GM12878 (cell line): ENCODE results near the gene AGMAT. TPM values are rescaled to one million over a fixed set of nuclear protein-coding genes. Genes with fewer than 3 reads are reported as not detected.

ENCODE experiments used
- ATAC-seq: fragments of 200-7000 bp; cut with Tn5 transposase; 3 replicates; pipeline ENCODE4 v1.9.1; 2020; ENCODE audit warnings: mild to moderate bottlenecking, moderate library complexity
- BruUV-seq: library from RNA; stranded (reverse); fragments of 400-500 nt; replicated peaks from 2 replicates; lab custom pipeline; 2021; lab: Mats Ljungman, UMichigan
- CTCF ChIA-PET: fragments of 300-600 bp; sonication (Branson Sonifier 250); formaldehyde crosslinking; extraction: SDS; loops from one replicate; lab custom pipeline; 2021; ENCODE audit warnings: inconsistent platforms; lab: Yijun Ruan, JAX
- POLR2A ChIA-PET: fragments of 350-600 bp; formaldehyde crosslinking; extraction: SDS; loops from one replicate; lab custom pipeline; 2021; ENCODE audit warnings: inconsistent platforms; lab: Charles Lee
- RAD21 ChIA-PET: fragments of 300-600 bp; sonication (Branson Sonifier 250); formaldehyde crosslinking; loops from one replicate; lab custom pipeline; 2023; ENCODE audit warnings: antibody characterized with exemption; ENCODE audit not compliant: unreplicated experiment; lab: Charles Lee
- SMC1A ChIA-PET: fragments of 300-600 bp; sonication (Branson Sonifier 250); formaldehyde crosslinking; loops from one replicate; lab custom pipeline; 2023; ENCODE audit not compliant: unreplicated experiment, uncharacterized antibody; lab: Charles Lee
- DNase-seq: peaks from one replicate; pipeline ENCODE4 v3.0.0-alpha.2; 2011; ENCODE audit warnings: low read depth, low spot score
- FAIRE-seq: peaks from 3 replicates; lab custom pipeline; 2011; peaks lifted over from hg19 to GRCh38; lab: Jason Lieb, UNC
- H2AFZ ChIP-seq: 2 replicates; pipeline ENCODE4 v1.6.0; 2011; ENCODE audit warnings: low read depth, low read length, control low read depth; ENCODE audit not compliant: control insufficient read depth
- H3K27ac ChIP-seq: 2 replicates; pipeline ENCODE4 v1.5.1; 2011; ENCODE audit warnings: control low read depth; ENCODE audit not compliant: control insufficient read depth, insufficient read depth
- H3K27me3 ChIP-seq, 2 experiments: replicated peaks in 1 of 2; 2 replicates each; pipeline versions ENCODE4 v1.6.0 to v1.6.1; 2011; ENCODE audit warnings: low read length in 1 of 2; ENCODE audit not compliant: control insufficient read depth in 2 of 2, insufficient read depth in 2 of 2
- H3K36me3 ChIP-seq, 2 experiments: 2 replicates each; pipeline ENCODE4 v1.5.1; 2011; ENCODE audit warnings: low read length in 1 of 2; ENCODE audit not compliant: control insufficient read depth in 2 of 2, insufficient read depth in 2 of 2
- H3K4me1 ChIP-seq: 2 replicates; pipeline ENCODE4 v1.6.1; 2011; ENCODE audit warnings: mild to moderate bottlenecking, low read length, moderate library complexity, mixed read lengths; ENCODE audit not compliant: control insufficient read depth, insufficient read depth
- H3K4me2 ChIP-seq: 2 replicates; pipeline ENCODE4 v1.6.0; 2011; ENCODE audit warnings: control low read depth; ENCODE audit not compliant: control insufficient read depth, insufficient read depth
- H3K4me3 ChIP-seq: fragments of 200-600 bp; sonication (generic); 2 replicates; pipeline ENCODE4 v1.5.1; 2016
- H3K79me2 ChIP-seq: 2 replicates; pipeline ENCODE4 v1.6.0; 2011; ENCODE audit warnings: low read length; ENCODE audit not compliant: control insufficient read depth, insufficient read depth
- H3K9ac ChIP-seq: 2 replicates; pipeline ENCODE4 v1.8.0; 2011; ENCODE audit warnings: low read length, control low read depth, mixed read lengths; ENCODE audit not compliant: control insufficient read depth, insufficient read depth
- H3K9me3 ChIP-seq: replicated peaks from 3 replicates; pipeline ENCODE4 v1.5.1; 2011; ENCODE audit warnings: mild to moderate bottlenecking, low read length; ENCODE audit not compliant: control insufficient read depth, insufficient read depth
- H4K20me1 ChIP-seq: 2 replicates; pipeline ENCODE4 v1.6.0; 2011; ENCODE audit not compliant: control insufficient read depth, insufficient read depth
- BMI1 ChIP-seq: fragments of 450-650 bp; IDR thresholded peaks from 2 replicates; pipeline ENCODE4 v1.6.1; 2016; ENCODE audit warnings: mild to moderate bottlenecking, moderate library complexity, borderline replicate concordance
- BRCA1 ChIP-seq: IDR thresholded peaks from 2 replicates; pipeline ENCODE4 v1.6.1; 2011; ENCODE audit warnings: low read depth, low read length, improper control_type of control experiment
- EGR1 ChIP-seq, 2 experiments: IDR thresholded peaks; 1 replicate in 1 of 2; 2 replicates in 1 of 2; pipeline ENCODE4 v1.6.1; 2011 to 2012; ENCODE audit warnings: low read depth in 2 of 2, low read length in 2 of 2, borderline replicate concordance in 1 of 2, mild to moderate bottlenecking in 1 of 2, moderate library complexity in 1 of 2
- KAT2A ChIP-seq: conservative IDR thresholded peaks from 2 replicates; pipeline ENCODE4 v1.6.1; 2011; ENCODE audit warnings: low read depth, low read length; ENCODE audit not compliant: control insufficient read depth
- MTA3 ChIP-seq: IDR thresholded peaks from 2 replicates; pipeline ENCODE4 v1.6.1; 2012; ENCODE audit warnings: low read length, inconsistent platforms, borderline replicate concordance
- MYC ChIP-seq: IDR thresholded peaks from 2 replicates; pipeline ENCODE4 v1.6.1; 2011; ENCODE audit warnings: mild to moderate bottlenecking, low read length, moderate library complexity, inconsistent platforms; ENCODE audit not compliant: insufficient read depth, insufficient replicate concordance, insufficient read length, severe bottlenecking
- SMC3 ChIP-seq: IDR thresholded peaks from 2 replicates; pipeline ENCODE4 v1.6.1; 2011; ENCODE audit warnings: low read length, improper control_type of control experiment, borderline replicate concordance
- STAT3 ChIP-seq: IDR thresholded peaks from 2 replicates; pipeline ENCODE4 v1.6.1; 2011; ENCODE audit warnings: low read depth, low read length, improper control_type of control experiment
- TCF12 ChIP-seq: IDR thresholded peaks from 2 replicates; pipeline ENCODE4 v1.6.1; 2011; ENCODE audit warnings: low read depth, mild to moderate bottlenecking, low read length
- ZZZ3 ChIP-seq: IDR thresholded peaks from 2 replicates; pipeline ENCODE4 v1.6.1; 2011; ENCODE audit warnings: low read depth; ENCODE audit not compliant: control insufficient read depth, insufficient read length
- WGBS: methylation state at CpG from one replicate; pipeline ENCODE4 v1.1.6; 2016; ENCODE audit warnings: low lambda C conversion rate; ENCODE audit not compliant: insufficient replicate concordance, insufficient coverage; ENCODE audit errors: missing lambda C conversion rate; 5-methylcytosine and 5-hydroxymethylcytosine counted together
- in situ Hi-C: fragments of 300-500 bp; cut with MboI; formaldehyde crosslinking; loops from 9 replicates; pipeline ENCODE4 v1.14.3; 2018; ENCODE audit warnings: mixed read lengths
- intact Hi-C: fragments of 100-400 bp; cut with micrococcal nuclease; formaldehyde crosslinking; loops from one replicate; pipeline ENCODE4 v1.14.2; 2022; ENCODE audit not compliant: unreplicated experiment
- polyA plus RNA-seq, 11 experiments: library from polyadenylated mRNA; depleted of rRNA in 4 of 11; unstranded in 6 of 11; stranded (reverse) in 5 of 11; fragments of >200 nt; fragmentation: Nextera tagmentation in 4 of 11; fragmentation: Illumina TruSeq in 1 of 11; extraction: Ambion mirVana in 4 of 11; extraction: Trizol in 1 of 11; gene quantifications; 1 replicate in 1 of 11; 2 replicates in 10 of 11; pipeline versions ENCODE4 v1.2.1 to v1.2.3, GENCODE V29; 2011 to 2016; ENCODE audit warnings: inconsistent platforms in 2 of 11, missing spikeins in 2 of 11, low read depth in 1 of 11
- total RNA-seq, 4 experiments: library from RNA; depleted of rRNA in 3 of 4; stranded (reverse); fragments of >200 nt in 3 of 4; fragmentation: Illumina TruSeq in 1 of 4; extraction: Trizol in 1 of 4; gene quantifications; 2 replicates each; pipeline versions ENCODE4 v1.2.1 to v1.2.3, GENCODE V29; 2013 to 2021
- TF ChIP-seq, protein P1 (sequence below): IDR thresholded peaks from 2 replicates; pipeline ENCODE4 v1.6.1; 2011; ENCODE audit warnings: borderline replicate concordance, low read depth, mild to moderate bottlenecking, moderate library complexity, low read length; ENCODE audit not compliant: insufficient read depth, poor library complexity, severe bottlenecking
- TF ChIP-seq, protein P2 (sequence below): IDR thresholded peaks from 2 replicates; pipeline ENCODE4 v1.6.1; 2012; ENCODE audit warnings: low read length, inconsistent platforms
- TF ChIP-seq, protein P3 (sequence below): fragments of 450-650 bp; formaldehyde crosslinking; IDR thresholded peaks from 2 replicates; pipeline ENCODE4 v1.4.0; 2022; ENCODE audit warnings: mild to moderate bottlenecking, moderate library complexity
- TF ChIP-seq, protein P4 (sequence below): IDR thresholded peaks from 2 replicates; pipeline ENCODE4 v1.6.1; 2012; ENCODE audit warnings: low read depth, low read length, improper control_type of control experiment

AGMAT gene
- total and polyA plus RNA-seq, 10 of the 15 experiments (the other 5 are each of a cell fraction or from before 2014, with no cell fraction given): 0.47 to 7.9 (median 4.7) TPM

DNA sequence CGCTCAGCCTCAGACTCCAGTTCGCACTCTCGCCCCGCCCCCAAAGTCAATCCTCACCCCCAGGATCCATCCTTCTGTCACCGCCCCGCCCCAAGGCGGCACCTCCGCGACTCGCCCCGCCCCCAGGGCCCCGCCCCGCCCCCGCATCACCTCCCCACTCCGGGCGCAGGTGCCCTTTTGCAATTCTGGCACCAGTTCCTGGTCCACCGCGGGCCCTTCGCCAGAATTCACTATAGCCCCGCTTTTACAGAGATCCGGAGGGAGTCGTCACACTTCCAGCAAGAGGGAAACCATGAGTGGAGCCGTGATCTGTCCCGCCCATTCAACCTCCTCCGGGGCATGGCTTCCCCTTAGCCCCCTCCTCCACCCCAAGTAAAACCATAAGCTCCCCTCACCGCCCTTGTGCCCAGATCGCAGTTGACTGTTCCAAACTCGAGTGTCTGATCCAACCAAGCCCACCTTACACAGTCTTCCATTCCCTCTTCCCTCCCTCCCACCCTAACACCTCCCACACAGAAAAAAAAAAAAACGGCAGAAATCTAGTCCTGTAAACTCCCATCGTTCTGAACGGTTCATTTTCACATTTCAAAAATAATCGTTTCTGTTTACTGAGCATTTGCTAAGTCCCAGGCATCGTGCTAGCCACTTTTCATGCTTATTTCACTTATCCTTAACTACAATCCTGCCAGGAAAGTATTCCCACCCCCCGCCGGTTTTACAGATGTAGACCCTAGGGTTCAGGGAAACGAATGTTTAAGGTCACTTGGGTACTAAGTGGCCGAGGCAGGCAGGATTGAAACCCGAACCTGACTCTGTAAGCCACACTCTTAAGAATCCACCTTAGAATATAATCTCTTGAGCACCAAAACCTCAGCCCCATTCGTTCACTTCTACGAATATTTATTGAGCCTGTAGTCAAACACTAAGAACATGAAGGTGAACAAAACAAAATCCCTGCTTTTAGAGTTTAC, 59.5 kb downstream of the AGMAT start:
- intact Hi-C loops (loop anchor here (2.0 to 10.0 kb wide), 3 partner anchors 91 to 449 kb away; partner anchors contain the start of genes DDI2, SPEN and ZBTB17), in situ Hi-C loops (no loop called here)
- Histone ChIP-seq H3K4me2 (peak overlapping the region; percentile 98), H3K27me3 (no peaks in the 10 kb centered on the region), H3K9me3 (no peaks in the 10 kb centered on the region), H4K20me1 (no peaks in the 10 kb centered on the region), H3K4me3 (peak overlapping the region; percentile 70), H3K36me3 (no peaks in the 10 kb centered on the region; a peak in 1 of 4 replicates), H3K4me1 (peaks cover 9% of the 10 kb centered on the region; the same call in 1 of the 2 replicates), H3K79me2 (peaks cover 13% of the 10 kb centered on the region), H3K27ac (peak overlapping the region; percentile 54), H3K9ac (peak overlapping the region; percentile 53), H2AFZ (peak overlapping the region; percentile 95)
- RAD21 ChIA-PET: interaction anchor here (1.0 kb wide), 1 partner anchor 115 kb away, joined by 3 read pairs; no protein-coding TSS in a partner anchor
- FAIRE-seq (no peak), ATAC-seq (peak; percentile 66), DNase-seq (peak; percentile 89)
- CTCF ChIA-PET: interaction anchor here (1.4 kb wide), 1 partner anchor 10 kb away, joined by 4 read pairs; no protein-coding TSS in a partner anchor
- SMC1A ChIA-PET: interaction anchor here (1.3 kb wide), 1 partner anchor 10 kb away, joined by 3 read pairs; no protein-coding TSS in a partner anchor
- POLR2A ChIA-PET: interaction anchor here (0.6 to 1.8 kb wide), 3 partner anchors 54 to 359 kb away, joined by 3 to 7 read pairs (median 4); no protein-coding TSS in a partner anchor
- WGBS: under 1% methylated on average over 23 of the region's 40 CpGs
- BruUV-seq: no TSS peak
- TF ChIP-seq EGR1 (IDR thresholded peaks at IDR 0.05; ENCODE audit: borderline replicate concordance in 1 of 2, low read depth in 2 of 2, low read length in 2 of 2) (peak in 1 of 2 experiments; percentile 78; a peak in 2 of 3 replicates), STAT3 (no peak), SMC3 (no peak), KAT2A (no peak), BMI1 (no peak), BRCA1 (no peak), MYC (no peak), TCF12 (no peak), ZZZ3 (no peak), MTA3 (no peak)
- TF ChIP-seq, protein P1, sequence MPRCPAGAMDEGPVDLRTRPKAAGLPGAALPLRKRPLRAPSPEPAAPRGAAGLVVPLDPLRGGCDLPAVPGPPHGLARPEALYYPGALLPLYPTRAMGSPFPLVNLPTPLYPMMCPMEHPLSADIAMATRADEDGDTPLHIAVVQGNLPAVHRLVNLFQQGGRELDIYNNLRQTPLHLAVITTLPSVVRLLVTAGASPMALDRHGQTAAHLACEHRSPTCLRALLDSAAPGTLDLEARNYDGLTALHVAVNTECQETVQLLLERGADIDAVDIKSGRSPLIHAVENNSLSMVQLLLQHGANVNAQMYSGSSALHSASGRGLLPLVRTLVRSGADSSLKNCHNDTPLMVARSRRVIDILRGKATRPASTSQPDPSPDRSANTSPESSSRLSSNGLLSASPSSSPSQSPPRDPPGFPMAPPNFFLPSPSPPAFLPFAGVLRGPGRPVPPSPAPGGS: no peak
- TF ChIP-seq, protein P2, sequence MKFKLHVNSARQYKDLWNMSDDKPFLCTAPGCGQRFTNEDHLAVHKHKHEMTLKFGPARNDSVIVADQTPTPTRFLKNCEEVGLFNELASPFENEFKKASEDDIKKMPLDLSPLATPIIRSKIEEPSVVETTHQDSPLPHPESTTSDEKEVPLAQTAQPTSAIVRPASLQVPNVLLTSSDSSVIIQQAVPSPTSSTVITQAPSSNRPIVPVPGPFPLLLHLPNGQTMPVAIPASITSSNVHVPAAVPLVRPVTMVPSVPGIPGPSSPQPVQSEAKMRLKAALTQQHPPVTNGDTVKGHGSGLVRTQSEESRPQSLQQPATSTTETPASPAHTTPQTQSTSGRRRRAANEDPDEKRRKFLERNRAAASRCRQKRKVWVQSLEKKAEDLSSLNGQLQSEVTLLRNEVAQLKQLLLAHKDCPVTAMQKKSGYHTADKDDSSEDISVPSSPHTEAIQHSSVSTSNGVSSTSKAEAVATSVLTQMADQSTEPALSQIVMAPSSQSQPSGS: no peak
- TF ChIP-seq, protein P3, sequence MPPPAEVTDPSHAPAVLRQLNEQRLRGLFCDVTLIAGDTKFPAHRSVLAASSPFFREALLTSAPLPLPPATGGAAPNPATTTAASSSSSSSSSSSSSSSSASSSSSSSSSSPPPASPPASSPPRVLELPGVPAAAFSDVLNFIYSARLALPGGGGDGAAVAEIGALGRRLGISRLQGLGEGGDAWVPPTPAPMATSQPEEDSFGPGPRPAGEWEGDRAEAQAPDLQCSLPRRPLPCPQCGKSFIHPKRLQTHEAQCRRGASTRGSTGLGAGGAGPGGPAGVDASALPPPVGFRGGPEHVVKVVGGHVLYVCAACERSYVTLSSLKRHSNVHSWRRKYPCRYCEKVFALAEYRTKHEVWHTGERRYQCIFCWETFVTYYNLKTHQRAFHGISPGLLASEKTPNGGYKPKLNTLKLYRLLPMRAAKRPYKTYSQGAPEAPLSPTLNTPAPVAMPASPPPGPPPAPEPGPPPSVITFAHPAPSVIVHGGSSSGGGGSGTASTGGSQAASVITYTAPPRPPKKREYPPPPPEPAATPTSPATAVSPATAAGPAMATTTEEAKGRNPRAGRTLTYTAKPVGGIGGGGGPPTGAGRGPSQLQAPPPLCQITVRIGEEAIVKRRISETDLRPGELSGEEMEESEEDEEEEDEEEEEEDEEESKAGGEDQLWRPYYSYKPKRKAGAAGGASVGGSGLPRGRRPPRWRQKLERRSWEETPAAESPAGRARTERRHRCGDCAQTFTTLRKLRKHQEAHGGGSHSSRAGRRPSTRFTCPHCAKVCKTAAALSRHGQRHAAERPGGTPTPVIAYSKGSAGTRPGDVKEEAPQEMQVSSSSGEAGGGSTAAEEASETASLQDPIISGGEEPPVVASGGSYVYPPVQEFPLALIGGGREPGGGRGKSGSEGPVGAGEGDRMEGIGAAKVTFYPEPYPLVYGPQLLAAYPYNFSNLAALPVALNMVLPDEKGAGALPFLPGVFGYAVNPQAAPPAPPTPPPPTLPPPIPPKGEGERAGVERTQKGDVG: no peak
- TF ChIP-seq, protein P4, sequence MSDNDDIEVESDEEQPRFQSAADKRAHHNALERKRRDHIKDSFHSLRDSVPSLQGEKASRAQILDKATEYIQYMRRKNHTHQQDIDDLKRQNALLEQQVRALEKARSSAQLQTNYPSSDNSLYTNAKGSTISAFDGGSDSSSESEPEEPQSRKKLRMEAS: no peak
